ENCODE data around the gene CAMK2D.

GRCh38 chr4:113634081-113634969 lies 127.2 kb downstream of the CAMK2D start:
- TF ChIP-seq POLR2AphosphoS5 (IDR thresholded peaks at IDR 0.05) (no peak), POLR2A (IDR thresholded peaks at IDR 0.05) (no peak), CTCF (IDR thresholded peaks at IDR 0.05) (no peak), EP300 (IDR thresholded peaks at IDR 0.05) (no peak)

All from sigmoid colon (tissue), 4 donors.